Measurements from ENCODE around the gene KLC4.

KLC4 gene

GRCh38 chr6:43089874-43090558 is 30.6 kb downstream of the KLC4 start:
- TF ChIP-seq CEBPB (IDR thresholded peaks at IDR 0.05) (no peak), YY1 (IDR thresholded peaks at IDR 0.05; ENCODE audit: low read depth) (no peak), MAX (IDR thresholded peaks at IDR 0.05) (no peak), TCF12 (IDR thresholded peaks at IDR 0.05; ENCODE audit: low read depth) (no peak), EP300 (IDR thresholded peaks at IDR 0.05; ENCODE audit: borderline replicate concordance) (no peak), TEAD4 (IDR thresholded peaks at IDR 0.05) (no peak), FOXM1 (IDR thresholded peaks at IDR 0.05; ENCODE audit: borderline replicate concordance, low read depth) (no peak)

GRCh38 chr6:43090559-43090956 is 31.1 kb downstream of the KLC4 start:
- TF ChIP-seq TEAD4 (IDR thresholded peaks at IDR 0.05) = no peak

DNA sequence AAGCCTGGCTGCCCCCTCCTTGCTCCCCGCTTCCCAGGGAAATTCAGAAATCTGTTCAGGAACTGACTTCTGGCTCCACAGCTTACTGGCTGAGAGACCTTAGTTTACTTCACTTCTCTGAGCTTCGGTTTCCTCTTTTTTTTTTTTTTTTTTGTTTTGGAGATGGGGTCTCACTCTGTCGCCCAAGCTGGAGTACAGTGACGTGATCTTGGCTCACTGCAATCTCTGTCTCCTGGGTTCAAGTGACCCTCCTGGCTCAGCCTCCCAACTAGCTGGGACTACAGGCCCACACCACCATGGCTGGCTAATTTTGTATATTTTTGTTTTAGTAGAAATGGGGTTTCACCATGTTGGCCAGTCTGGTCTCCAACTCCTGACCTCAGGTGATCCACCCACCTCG is 31.6 kb downstream of the KLC4 start:
- TF ChIP-seq CEBPB (IDR thresholded peaks at IDR 0.05) (no peak), NFIC (IDR thresholded peaks at IDR 0.05) (no peak), EP300 (IDR thresholded peaks at IDR 0.05; ENCODE audit: borderline replicate concordance) (no peak), TEAD4 (IDR thresholded peaks at IDR 0.05) (no peak), FOXM1 (IDR thresholded peaks at IDR 0.05; ENCODE audit: borderline replicate concordance, low read depth) (no peak), RAD21 (IDR thresholded peaks at IDR 0.05; ENCODE audit: low read depth) (no peak), EGR1 (IDR thresholded peaks at IDR 0.05) (no peak)
- TF ChIP-seq, protein P1, sequence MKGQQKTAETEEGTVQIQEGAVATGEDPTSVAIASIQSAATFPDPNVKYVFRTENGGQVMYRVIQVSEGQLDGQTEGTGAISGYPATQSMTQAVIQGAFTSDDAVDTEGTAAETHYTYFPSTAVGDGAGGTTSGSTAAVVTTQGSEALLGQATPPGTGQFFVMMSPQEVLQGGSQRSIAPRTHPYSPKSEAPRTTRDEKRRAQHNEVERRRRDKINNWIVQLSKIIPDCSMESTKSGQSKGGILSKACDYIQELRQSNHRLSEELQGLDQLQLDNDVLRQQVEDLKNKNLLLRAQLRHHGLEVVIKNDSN (IDR thresholded peaks at IDR 0.05) = no peak

DNA sequence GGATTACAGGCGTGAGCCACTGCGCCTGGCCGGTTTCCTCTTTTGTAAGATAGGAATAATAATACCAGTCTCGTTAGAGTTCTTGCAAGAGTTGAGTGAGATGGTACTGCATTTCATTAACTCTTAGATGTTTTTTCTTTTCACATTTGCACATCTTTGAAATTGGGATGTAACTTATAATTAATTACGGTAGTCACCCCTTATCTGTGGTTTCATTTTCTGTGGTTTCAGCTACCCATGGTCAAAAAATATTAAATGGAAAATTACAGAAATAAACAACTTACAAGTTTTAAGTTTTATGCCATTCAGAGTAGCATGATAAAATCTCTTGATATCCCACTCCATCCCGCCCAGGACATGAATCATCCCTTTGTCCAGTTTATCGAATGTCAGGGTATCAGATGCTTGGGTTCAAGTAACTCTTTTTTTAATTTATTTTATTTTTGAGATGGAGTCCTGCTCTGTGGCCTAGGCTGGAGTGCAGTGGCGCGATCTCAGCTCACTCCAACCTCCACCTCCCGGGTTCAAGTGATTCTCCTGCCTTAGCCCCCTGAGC is 32.1 kb downstream of the KLC4 start:
- TF ChIP-seq, protein P1 (IDR thresholded peaks at IDR 0.05) = no peak
- TF ChIP-seq EGR1 (IDR thresholded peaks at IDR 0.05) = no peak
- no peak for TF ChIP-seq RAD21 (IDR thresholded peaks at IDR 0.05; ENCODE audit: low read depth)
- no peak for TF ChIP-seq CEBPB (IDR thresholded peaks at IDR 0.05)
- no peak for TF ChIP-seq EP300 (IDR thresholded peaks at IDR 0.05; ENCODE audit: borderline replicate concordance)
- TF ChIP-seq MAX (IDR thresholded peaks at IDR 0.05) = no peak
- no peak for TF ChIP-seq NFIC (IDR thresholded peaks at IDR 0.05)

- TF ChIP-seq FOXM1 (IDR thresholded peaks at IDR 0.05; ENCODE audit: borderline replicate concordance, low read depth) = no peak
- TF ChIP-seq NFIC (IDR thresholded peaks at IDR 0.05) = no peak
- no peak for TF ChIP-seq YY1 (IDR thresholded peaks at IDR 0.05; ENCODE audit: low read depth)
- TF ChIP-seq EP300 (IDR thresholded peaks at IDR 0.05; ENCODE audit: borderline replicate concordance) = no peak
- no peak for TF ChIP-seq ZBTB7A (IDR thresholded peaks at IDR 0.05; ENCODE audit: low read depth)
- TF ChIP-seq, protein P1 (IDR thresholded peaks at IDR 0.05) = no peak
Measured at GRCh38 chr6:43092635-43093034, 33.2 kb downstream of the KLC4 start.

- TF ChIP-seq EP300 (IDR thresholded peaks at IDR 0.05; ENCODE audit: borderline replicate concordance) (no peak), CREB1 (IDR thresholded peaks at IDR 0.05; ENCODE audit: low read depth) (no peak), ZBTB7A (IDR thresholded peaks at IDR 0.05; ENCODE audit: low read depth) (no peak), MAX (IDR thresholded peaks at IDR 0.05) (no peak), FOXM1 (IDR thresholded peaks at IDR 0.05; ENCODE audit: borderline replicate concordance, low read depth) (no peak), NFIC (IDR thresholded peaks at IDR 0.05) (no peak), YY1 (IDR thresholded peaks at IDR 0.05; ENCODE audit: low read depth) (no peak), EGR1 (IDR thresholded peaks at IDR 0.05) (no peak)
- TF ChIP-seq, protein P2, sequence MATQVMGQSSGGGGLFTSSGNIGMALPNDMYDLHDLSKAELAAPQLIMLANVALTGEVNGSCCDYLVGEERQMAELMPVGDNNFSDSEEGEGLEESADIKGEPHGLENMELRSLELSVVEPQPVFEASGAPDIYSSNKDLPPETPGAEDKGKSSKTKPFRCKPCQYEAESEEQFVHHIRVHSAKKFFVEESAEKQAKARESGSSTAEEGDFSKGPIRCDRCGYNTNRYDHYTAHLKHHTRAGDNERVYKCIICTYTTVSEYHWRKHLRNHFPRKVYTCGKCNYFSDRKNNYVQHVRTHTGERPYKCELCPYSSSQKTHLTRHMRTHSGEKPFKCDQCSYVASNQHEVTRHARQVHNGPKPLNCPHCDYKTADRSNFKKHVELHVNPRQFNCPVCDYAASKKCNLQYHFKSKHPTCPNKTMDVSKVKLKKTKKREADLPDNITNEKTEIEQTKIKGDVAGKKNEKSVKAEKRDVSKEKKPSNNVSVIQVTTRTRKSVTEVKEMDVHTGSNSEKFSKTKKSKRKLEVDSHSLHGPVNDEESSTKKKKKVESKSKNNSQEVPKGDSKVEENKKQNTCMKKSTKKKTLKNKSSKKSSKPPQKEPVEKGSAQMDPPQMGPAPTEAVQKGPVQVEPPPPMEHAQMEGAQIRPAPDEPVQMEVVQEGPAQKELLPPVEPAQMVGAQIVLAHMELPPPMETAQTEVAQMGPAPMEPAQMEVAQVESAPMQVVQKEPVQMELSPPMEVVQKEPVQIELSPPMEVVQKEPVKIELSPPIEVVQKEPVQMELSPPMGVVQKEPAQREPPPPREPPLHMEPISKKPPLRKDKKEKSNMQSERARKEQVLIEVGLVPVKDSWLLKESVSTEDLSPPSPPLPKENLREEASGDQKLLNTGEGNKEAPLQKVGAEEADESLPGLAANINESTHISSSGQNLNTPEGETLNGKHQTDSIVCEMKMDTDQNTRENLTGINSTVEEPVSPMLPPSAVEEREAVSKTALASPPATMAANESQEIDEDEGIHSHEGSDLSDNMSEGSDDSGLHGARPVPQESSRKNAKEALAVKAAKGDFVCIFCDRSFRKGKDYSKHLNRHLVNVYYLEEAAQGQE (IDR thresholded peaks at IDR 0.05; ENCODE audit: low read depth) = no peak
- TF ChIP-seq, protein P1 (IDR thresholded peaks at IDR 0.05) = no peak
Measured at GRCh38 chr6:43093436-43094289, 34.2 kb downstream of the KLC4 start.
